ENCODE data around the gene CUBN.

- TF ChIP-seq, protein P1, sequence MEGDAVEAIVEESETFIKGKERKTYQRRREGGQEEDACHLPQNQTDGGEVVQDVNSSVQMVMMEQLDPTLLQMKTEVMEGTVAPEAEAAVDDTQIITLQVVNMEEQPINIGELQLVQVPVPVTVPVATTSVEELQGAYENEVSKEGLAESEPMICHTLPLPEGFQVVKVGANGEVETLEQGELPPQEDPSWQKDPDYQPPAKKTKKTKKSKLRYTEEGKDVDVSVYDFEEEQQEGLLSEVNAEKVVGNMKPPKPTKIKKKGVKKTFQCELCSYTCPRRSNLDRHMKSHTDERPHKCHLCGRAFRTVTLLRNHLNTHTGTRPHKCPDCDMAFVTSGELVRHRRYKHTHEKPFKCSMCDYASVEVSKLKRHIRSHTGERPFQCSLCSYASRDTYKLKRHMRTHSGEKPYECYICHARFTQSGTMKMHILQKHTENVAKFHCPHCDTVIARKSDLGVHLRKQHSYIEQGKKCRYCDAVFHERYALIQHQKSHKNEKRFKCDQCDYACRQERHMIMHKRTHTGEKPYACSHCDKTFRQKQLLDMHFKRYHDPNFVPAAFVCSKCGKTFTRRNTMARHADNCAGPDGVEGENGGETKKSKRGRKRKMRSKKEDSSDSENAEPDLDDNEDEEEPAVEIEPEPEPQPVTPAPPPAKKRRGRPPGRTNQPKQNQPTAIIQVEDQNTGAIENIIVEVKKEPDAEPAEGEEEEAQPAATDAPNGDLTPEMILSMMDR (conservative IDR thresholded peaks at IDR 0.05), result no peak
- TF ChIP-seq EZH2 (IDR thresholded peaks at IDR 0.05; ENCODE audit: low read depth), result no peak
Observed at GRCh38 chr10:17009212-17009700, 120.4 kb downstream of the CUBN start.
